ENCODE data around the gene HTR3B.

DNA sequence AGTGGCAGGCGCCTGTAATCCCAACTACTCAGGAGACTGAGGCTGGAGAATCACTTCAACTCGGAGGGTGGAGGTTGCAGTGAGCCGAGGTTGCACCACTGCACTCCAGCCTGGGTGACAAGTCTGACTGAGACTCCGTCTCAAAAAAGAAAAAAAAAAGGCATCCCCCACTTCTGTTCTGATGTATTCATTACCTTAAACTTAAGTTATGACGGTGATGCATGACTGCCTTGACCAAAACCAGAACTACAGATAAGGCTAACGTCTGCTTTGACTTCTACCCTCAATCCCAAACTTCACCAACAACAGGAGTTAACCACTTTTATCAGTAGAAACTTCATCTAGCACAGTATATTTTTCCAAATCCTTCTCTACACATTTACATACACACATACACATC lies 80.2 kb downstream of the HTR3B start:
- TF ChIP-seq, protein P1, sequence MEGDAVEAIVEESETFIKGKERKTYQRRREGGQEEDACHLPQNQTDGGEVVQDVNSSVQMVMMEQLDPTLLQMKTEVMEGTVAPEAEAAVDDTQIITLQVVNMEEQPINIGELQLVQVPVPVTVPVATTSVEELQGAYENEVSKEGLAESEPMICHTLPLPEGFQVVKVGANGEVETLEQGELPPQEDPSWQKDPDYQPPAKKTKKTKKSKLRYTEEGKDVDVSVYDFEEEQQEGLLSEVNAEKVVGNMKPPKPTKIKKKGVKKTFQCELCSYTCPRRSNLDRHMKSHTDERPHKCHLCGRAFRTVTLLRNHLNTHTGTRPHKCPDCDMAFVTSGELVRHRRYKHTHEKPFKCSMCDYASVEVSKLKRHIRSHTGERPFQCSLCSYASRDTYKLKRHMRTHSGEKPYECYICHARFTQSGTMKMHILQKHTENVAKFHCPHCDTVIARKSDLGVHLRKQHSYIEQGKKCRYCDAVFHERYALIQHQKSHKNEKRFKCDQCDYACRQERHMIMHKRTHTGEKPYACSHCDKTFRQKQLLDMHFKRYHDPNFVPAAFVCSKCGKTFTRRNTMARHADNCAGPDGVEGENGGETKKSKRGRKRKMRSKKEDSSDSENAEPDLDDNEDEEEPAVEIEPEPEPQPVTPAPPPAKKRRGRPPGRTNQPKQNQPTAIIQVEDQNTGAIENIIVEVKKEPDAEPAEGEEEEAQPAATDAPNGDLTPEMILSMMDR (IDR thresholded peaks at IDR 0.05) = no peak
- TF ChIP-seq POLR2A (IDR thresholded peaks at IDR 0.05; ENCODE audit: low read depth) = no peak
